HG03066 (cell line): ENCODE data around the gene BICC1.

Source experiments
- ATAC-seq: cut with Tn5 transposase; IDR thresholded peaks from one replicate; pipeline ENCODE4 v1.9.1; 2021; ENCODE audit warnings: low read depth; ENCODE audit not compliant: unreplicated experiment

Gene BICC1

GRCh38 chr10:58515291-58515941 is 2.7 kb downstream of the BICC1 start:
- no peak for ATAC-seq

DNA sequence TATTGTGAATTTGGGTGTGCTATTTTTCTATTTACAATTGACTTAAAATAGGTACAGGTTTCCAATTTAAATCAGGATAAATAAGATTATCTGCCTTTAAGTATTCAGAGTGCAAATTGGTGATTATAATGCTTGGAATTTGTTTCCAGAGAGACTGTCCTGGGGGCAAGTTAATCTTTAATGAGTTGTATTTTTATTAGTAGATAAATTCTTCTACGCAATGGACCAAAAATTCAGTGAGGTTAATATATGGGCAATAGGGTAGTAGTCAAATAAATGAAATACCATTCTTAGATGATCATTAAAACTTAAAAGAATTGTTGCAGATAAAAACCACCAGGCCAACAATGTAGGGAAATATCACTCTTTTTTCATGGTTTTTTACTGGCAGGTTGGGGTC is 3.4 kb downstream of the BICC1 start:
- no peak for ATAC-seq

DNA sequence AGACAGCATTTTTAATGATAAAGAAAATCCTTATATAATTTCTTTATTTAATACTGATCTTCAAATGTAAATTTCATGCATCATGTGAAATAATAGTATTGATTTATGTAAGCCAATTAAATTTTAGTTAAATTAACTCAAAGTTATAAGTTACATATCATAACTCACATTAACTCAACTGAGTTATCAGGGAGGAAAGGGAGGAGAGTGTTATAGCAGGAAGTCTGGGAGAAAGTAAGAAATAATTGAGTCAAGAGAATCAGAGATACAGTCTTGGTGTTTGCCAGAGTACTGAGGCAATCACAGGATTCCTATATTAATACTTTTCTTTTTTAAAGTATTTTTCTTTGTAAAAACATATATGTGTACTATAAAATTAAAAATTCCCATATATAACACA is 4.0 kb downstream of the BICC1 start:
- ATAC-seq, result no peak

- ATAC-seq, result no peak
Observed at GRCh38 chr10:58517081-58517480, 4.4 kb downstream of the BICC1 start.

DNA sequence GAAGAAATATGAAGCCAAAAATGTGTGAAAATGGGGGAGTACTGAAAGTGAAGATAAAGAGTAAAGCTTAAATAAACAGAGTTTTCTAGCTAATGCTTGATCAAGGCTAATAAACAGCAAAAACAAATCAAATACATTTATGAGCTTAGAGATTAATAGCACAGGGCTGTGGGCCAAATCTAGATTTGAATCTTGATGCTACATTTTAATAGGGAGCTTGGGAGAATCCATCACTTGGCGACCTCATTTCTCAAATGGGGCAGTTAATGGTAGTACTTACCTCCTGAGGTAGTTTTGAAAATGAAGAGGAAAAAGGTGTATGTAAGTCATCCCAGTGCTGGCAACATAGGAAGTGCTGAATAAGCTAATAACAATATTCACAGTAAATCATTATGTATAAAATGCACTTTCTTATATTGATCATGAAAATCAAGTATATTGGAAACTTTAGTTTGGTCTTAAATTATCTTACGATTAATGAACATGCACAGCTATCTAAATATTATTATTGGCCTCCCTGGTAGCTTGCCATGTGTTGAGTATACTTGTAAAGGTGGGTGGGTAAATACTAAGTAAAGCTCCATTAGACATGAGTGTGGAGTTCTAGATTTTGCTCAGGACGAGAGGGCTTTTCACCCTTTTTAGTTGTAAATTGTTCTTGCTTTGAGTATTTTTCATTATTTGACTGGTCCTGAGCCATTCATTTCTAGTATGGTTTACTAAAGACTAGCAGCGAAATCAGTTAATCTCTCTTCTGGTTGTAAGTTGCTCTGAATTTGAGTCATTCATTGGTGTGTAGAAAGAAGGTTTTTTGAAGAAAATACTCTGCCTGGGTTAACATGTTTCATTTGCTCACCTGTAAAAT is 5.1 kb downstream of the BICC1 start:
- no peak for ATAC-seq

- no peak for ATAC-seq
Observed at GRCh38 chr10:58518775-58519174, 6.1 kb downstream of the BICC1 start.

DNA sequence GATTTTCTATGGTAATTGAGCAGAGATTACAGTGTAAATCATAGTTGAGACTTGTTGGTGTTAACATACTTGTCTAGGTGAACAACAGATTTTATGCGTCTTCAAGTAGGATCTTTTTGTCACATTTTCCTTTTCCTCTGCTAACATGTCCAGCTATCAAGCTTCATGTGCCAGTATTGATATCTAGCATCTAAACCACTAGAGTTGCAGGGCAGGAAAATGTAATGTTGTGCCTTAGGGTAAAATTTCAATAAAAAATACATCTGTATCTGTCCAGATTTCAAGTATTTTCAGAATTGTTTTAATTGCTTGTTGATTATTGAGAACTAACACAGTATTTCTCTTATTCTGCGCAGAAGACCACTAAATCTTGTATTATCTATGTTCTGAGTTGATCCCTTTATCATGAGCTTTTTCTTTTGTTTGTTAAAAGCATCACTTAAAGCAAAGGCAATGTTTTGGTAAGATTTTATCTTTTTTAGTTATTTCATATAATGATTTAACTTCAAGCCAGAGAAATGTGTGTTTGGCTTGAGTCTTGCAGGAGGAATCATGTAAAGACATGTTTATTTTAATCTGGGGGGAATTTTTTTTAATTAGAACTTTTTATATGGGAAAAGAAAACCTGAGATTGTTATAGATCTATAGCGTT is 16.5 kb downstream of the BICC1 start:
- ATAC-seq, result no peak

GRCh38 chr10:58531084-58531695 is 18.5 kb downstream of the BICC1 start:
- peak; percentile 90 for ATAC-seq

DNA sequence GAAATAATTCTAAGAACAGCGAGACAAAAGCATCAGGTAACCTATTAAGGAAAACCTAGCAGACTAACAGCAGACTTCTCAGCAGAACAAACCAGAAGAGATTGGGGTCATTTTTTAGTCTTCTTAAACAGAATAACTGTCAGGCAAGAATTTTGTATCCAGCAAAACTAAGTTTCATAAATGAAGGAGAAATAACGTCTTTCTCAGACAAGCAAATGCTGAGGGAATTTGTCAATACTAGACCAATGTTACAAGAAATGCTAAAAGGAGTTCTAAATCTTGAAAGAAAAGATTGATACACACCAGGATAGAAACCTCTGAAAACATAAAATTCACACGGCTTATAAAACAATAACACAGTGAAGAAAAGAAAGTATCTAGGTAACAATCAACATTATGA is 22.6 kb downstream of the BICC1 start:
- no peak for ATAC-seq

DNA sequence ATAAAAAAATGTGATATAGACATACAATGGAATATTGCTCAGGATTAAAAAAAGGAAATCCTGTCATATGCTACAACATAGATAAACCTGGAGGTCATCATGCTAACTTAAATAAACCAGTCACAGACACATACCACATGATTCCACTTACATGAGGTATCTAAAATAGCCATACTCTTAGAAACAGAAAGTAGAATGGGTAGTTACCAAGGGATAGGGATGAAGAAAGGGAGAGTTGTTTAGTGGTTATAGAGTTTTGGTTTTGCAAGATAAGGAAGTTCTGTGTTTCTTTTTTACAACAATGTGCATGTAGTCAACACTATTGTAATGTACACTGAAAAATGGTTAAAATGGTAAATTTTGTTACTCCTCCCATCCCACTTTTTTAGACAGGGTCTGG is 30.5 kb downstream of the BICC1 start:
- ATAC-seq, result no peak

DNA sequence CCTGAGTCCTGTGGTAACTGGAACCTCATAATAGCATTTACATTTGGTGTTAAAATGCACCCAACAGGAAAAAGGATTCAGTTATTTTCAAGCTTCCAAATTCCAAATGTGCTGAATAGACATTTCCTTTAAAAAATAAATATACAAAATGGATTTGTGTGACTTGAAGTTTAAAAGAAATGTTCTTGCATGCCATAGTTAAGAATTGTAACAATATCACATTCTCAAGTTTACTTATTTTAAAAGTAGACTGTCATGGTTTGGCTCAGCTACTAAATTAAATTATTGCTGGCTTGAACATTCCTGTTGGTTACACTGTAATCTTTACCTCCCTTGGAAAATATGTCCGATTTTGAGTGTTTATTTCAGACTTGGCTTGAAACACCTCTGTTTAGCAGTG is 31.5 kb downstream of the BICC1 start:
- no peak for ATAC-seq

GRCh38 chr10:58545427-58545826 is 32.8 kb downstream of the BICC1 start:
- no peak for ATAC-seq

GRCh38 chr10:58546137-58546536 is 33.5 kb downstream of the BICC1 start:
- no peak for ATAC-seq

DNA sequence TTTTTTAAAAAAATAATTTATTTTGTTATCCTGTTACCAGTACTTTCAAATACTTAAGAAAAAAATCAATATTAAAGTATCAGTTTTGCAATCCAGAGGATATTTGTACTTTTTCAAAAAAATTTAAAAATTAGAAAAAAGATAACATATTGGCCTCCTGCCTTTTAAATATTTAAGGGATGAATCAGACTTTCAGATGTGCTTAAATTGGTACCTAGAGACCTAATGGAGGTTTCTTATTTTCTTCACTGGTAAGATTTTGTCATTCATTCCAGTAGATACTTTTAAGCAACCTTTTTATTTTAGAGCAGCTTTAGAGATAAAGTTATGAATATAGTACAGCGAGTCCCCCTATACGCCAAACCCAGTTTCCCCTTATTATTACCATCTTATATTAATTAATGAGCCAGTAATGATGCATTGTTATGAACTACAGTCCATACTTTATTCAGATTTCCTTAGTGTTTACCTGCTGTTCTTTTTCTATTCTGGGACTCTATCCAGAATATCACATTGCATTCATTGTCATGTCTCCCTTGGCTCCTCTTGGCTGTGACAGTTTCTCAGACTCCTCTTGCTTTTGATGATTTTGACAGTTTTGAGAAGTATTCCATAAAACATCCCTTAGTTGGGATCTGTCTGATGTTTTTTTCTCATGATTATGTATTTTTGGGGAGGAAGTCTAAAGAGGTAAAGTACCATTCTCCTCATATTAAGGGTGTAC is 34.2 kb downstream of the BICC1 start:
- no peak for ATAC-seq

GRCh38 chr10:58547963-58548362 is 35.3 kb downstream of the BICC1 start:
- no peak for ATAC-seq

- no peak for ATAC-seq
Observed at GRCh38 chr10:58554316-58554715, 41.6 kb downstream of the BICC1 start.

DNA sequence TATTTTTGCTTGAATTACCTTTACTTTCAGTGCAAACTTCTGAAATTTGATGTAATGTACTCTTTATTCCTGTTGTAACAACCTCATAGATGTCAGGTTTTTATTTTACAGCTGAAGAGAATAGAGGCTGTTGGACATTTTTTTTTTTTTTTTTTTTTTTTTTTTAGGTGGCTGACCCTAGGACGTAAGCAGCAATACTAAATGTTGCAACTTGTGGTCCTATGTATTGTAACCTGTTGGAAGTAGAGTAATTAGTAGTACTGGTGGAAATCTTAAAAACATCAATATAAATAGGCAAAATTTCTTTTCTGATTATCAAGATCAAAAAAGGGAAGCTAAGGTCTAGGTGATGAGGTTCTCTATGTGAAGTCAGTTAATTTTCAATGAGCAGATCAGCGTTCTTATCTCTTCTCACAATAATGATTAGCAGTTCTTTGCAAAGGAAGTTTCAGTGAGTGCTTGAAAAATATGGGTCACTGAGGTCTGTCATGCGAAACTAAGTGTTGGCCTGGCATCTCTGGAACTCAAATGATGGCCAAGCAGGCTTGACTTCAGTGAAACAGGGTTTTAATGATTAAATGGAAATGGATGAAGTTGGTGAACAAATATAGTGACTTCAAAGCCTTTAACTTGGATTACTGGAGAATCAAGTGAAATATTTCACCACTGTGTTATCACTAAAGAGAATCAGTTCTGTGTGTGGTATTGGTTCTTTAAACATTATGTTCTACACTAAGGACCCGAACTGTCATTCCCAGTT is 42.7 kb downstream of the BICC1 start:
- no peak for ATAC-seq

GRCh38 chr10:58555930-58556311 is 43.2 kb downstream of the BICC1 start:
- no peak for ATAC-seq

DNA sequence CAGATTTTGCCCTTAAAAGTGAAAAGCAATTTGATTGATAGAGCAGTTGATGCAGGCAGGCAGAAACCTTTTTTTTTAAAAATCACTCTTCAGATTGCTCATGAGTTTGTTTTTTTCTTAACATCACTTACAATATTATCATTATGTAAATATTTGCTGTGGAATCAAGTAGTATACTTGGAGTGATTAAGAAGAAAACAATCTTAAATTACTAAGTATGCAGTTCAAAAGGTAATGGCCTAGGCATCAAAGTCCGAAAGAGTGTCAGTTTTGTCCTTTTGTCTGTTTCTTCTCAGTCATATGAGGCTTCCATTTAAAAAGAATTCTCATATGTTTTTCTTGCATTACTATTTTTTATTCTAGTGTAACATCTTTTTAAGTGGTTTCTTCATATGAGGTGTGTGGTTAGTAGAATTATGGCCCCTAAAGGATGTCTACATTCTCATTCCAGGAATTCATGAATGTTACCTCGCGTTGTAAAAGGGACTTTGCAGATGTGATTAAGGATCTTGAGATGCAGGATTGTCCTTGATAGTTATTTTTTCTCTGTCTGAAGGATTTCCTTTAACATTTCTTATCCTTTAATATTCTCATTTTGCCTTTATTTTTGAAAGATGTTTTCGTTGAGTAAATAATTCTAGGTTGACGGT is 44.0 kb downstream of the BICC1 start:
- ATAC-seq, result no peak
